Ishikawa (cell line): ENCODE results near the gene DOCK1.

Experiments used
- CEBPB ChIP-seq: IDR thresholded peaks from 2 replicates; pipeline ENCODE4 v1.6.1; 2012
- CREB1 ChIP-seq: IDR thresholded peaks from 2 replicates; pipeline ENCODE4 v1.6.1; 2012; ENCODE audit warnings: low read depth
- EGR1 ChIP-seq: IDR thresholded peaks from 2 replicates; pipeline ENCODE4 v1.6.1; 2012
- EP300 ChIP-seq: IDR thresholded peaks from 2 replicates; pipeline ENCODE4 v1.6.1; 2012; ENCODE audit warnings: borderline replicate concordance
- FOXM1 ChIP-seq: IDR thresholded peaks from 2 replicates; pipeline ENCODE4 v1.6.1; 2012; ENCODE audit warnings: low read depth, borderline replicate concordance
- NFIC ChIP-seq: IDR thresholded peaks from 2 replicates; pipeline ENCODE4 v1.6.1; 2012
- RAD21 ChIP-seq: IDR thresholded peaks from 2 replicates; pipeline ENCODE4 v1.6.1; 2012; ENCODE audit warnings: low read depth
- TAF1 ChIP-seq: IDR thresholded peaks from 2 replicates; pipeline ENCODE4 v1.6.1; 2012; ENCODE audit warnings: low read depth, mild to moderate bottlenecking
- TCF12 ChIP-seq: IDR thresholded peaks from 2 replicates; pipeline ENCODE4 v1.6.1; 2012; ENCODE audit warnings: low read depth
- TEAD4 ChIP-seq: IDR thresholded peaks from 2 replicates; pipeline ENCODE4 v1.6.1; 2012
- YY1 ChIP-seq: IDR thresholded peaks from 2 replicates; pipeline ENCODE4 v1.6.1; 2012; ENCODE audit warnings: low read depth
- ZBTB7A ChIP-seq: IDR thresholded peaks from 2 replicates; pipeline ENCODE4 v1.6.1; 2012; ENCODE audit warnings: low read depth
- TF ChIP-seq, protein P1 (sequence below): IDR thresholded peaks from 2 replicates; pipeline ENCODE4 v1.6.1; 2012
- TF ChIP-seq, protein P2 (sequence below): IDR thresholded peaks from 2 replicates; pipeline ENCODE4 v1.6.1; 2012; ENCODE audit warnings: low read depth, mild to moderate bottlenecking
- TF ChIP-seq, protein P3 (sequence below): IDR thresholded peaks from 2 replicates; pipeline ENCODE4 v1.6.1; 2012

The DOCK1 gene

DNA sequence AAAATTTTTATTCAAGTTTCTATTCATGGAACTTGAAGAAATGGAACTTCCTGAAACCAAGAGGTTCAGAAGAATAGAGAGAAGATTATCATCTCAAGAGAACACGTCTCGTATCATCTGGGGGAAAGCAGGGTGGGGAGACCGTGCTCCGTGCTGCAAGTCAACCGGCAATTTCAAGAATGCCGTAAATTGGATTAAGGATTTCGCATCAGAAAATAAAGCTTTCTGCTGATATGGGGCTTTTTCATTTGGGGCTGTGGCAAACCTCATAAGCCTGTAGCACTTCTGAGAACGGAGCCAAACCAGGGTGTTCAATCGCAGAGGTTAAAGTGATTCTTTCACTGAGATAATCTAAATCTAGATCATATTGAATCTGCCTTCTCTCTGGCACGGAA lies 493.7 kb downstream of the DOCK1 start:
- no peak for TF ChIP-seq FOXM1
- no peak for TF ChIP-seq ZBTB7A
- TF ChIP-seq, protein P1, sequence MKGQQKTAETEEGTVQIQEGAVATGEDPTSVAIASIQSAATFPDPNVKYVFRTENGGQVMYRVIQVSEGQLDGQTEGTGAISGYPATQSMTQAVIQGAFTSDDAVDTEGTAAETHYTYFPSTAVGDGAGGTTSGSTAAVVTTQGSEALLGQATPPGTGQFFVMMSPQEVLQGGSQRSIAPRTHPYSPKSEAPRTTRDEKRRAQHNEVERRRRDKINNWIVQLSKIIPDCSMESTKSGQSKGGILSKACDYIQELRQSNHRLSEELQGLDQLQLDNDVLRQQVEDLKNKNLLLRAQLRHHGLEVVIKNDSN = no peak
- TF ChIP-seq TAF1 = no peak
- no peak for TF ChIP-seq YY1
- no peak for TF ChIP-seq CREB1
- TF ChIP-seq NFIC = no peak
- no peak for TF ChIP-seq TCF12
- no peak for TF ChIP-seq RAD21
- TF ChIP-seq EGR1 = no peak
- TF ChIP-seq TEAD4 = no peak
- TF ChIP-seq EP300 = no peak
- TF ChIP-seq, protein P2, sequence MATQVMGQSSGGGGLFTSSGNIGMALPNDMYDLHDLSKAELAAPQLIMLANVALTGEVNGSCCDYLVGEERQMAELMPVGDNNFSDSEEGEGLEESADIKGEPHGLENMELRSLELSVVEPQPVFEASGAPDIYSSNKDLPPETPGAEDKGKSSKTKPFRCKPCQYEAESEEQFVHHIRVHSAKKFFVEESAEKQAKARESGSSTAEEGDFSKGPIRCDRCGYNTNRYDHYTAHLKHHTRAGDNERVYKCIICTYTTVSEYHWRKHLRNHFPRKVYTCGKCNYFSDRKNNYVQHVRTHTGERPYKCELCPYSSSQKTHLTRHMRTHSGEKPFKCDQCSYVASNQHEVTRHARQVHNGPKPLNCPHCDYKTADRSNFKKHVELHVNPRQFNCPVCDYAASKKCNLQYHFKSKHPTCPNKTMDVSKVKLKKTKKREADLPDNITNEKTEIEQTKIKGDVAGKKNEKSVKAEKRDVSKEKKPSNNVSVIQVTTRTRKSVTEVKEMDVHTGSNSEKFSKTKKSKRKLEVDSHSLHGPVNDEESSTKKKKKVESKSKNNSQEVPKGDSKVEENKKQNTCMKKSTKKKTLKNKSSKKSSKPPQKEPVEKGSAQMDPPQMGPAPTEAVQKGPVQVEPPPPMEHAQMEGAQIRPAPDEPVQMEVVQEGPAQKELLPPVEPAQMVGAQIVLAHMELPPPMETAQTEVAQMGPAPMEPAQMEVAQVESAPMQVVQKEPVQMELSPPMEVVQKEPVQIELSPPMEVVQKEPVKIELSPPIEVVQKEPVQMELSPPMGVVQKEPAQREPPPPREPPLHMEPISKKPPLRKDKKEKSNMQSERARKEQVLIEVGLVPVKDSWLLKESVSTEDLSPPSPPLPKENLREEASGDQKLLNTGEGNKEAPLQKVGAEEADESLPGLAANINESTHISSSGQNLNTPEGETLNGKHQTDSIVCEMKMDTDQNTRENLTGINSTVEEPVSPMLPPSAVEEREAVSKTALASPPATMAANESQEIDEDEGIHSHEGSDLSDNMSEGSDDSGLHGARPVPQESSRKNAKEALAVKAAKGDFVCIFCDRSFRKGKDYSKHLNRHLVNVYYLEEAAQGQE = no peak
- TF ChIP-seq, protein P3, sequence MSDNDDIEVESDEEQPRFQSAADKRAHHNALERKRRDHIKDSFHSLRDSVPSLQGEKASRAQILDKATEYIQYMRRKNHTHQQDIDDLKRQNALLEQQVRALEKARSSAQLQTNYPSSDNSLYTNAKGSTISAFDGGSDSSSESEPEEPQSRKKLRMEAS = no peak
- TF ChIP-seq CEBPB = no peak

DNA sequence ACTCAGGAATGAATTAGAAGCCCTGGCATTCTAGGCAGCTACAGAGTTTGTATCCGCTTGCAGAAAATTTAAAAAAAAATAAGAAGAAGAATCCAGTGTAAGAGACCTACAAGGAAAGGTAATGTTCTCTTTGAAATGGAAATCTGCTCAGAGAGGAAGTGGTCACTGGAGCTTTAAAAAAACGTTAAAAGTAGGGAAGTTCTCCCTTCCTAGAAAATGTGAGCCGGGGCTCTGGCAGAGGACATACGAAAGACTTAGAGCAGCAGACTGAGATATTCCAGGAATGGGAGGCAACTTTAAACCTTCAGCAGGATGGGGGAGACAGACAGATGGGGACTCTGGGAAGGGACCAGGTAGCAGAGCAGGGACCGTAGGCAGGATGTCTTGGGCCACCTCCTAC lies 494.4 kb downstream of the DOCK1 start:
- TF ChIP-seq NFIC = no peak
- no peak for TF ChIP-seq RAD21
- TF ChIP-seq EGR1 = no peak
- TF ChIP-seq, protein P1 = no peak
- TF ChIP-seq YY1 = no peak
- no peak for TF ChIP-seq FOXM1
- TF ChIP-seq CREB1 = no peak
- TF ChIP-seq EP300 = no peak
- no peak for TF ChIP-seq ZBTB7A
- no peak for TF ChIP-seq CEBPB
- TF ChIP-seq, protein P2 = no peak

DNA sequence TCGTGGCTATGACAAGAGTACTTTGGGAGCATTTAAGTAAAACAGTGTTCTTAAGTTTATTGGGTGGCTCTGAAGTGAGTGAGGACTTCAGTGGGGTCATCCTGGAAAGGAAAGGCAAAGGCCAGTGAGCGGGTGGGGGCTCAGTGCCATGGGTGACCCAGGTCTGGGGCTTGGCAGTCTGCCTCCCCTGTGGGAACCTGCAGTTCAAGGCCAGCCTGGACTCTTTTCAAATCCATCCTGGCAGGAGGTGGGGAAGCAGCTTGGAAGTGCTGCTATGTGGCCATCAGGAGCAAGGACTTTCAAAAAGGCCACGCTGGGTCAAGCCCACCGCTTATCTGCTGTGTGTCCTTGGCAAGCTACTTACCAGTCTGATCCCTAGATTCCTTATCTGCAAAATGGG lies 495.0 kb downstream of the DOCK1 start:
- TF ChIP-seq EGR1 (no peak), CEBPB (no peak), TAF1 (no peak), NFIC (no peak), RAD21 (no peak), ZBTB7A (no peak), YY1 (no peak), CREB1 (no peak), FOXM1 (no peak), EP300 (no peak), TEAD4 (no peak), TCF12 (no peak)
- TF ChIP-seq, protein P3 = no peak
- TF ChIP-seq, protein P1 = no peak
- TF ChIP-seq, protein P2 = no peak

DNA sequence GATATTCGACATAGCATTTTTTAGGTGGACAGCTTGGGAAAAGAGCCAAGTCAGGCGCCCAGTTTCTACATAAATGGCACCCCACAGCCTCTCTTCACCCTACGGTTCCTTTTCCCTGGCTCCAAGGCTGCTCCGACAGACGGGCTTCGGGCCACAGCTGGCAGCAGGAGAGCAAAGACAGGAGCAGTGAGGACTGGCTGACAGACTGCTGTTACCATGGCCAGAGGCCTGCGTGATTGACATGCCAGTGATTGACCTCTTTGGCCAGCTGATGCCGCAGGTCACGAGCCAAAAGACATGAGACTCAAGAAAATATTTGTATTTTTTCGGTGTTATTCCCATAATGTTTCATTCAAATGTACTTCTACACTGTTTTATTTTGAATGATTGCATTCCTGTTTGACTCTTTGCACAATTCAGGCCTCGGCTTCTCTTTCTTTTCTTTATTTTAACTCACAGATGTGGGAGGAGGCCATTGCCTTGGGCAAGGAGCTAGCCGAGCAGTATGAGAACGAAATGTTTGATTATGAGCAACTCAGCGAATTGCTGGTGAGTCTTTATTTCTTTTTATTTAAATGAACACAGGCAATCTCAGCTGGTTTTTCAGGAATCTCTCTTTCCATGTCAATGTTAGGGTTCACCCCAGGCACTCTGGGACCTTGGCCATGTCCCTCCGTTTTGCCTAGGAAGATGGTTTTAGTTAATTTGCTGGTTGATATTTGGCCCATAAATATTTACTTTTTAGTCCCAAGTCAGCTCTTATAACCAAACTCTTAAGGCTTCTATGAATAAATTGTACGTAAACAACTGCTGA lies 497.6 kb downstream of the DOCK1 start:
- no peak for TF ChIP-seq EGR1
- TF ChIP-seq YY1 = no peak
- no peak for TF ChIP-seq TEAD4
- no peak for TF ChIP-seq CREB1
- TF ChIP-seq RAD21 = no peak
- TF ChIP-seq CEBPB = no peak
- TF ChIP-seq, protein P3 = no peak
- TF ChIP-seq TCF12 = no peak
- TF ChIP-seq EP300 = no peak
- TF ChIP-seq, protein P1 = no peak
- TF ChIP-seq FOXM1 = no peak
- no peak for TF ChIP-seq NFIC
- TF ChIP-seq, protein P2 = no peak
- no peak for TF ChIP-seq ZBTB7A
- no peak for TF ChIP-seq TAF1
